Stimulated activated CD4-positive, alpha-beta T cell treated with anti-CD3 and anti-CD28 coated beads, TNF-alpha, amount 100 ng/mL, for 4 hours (primary cell): ENCODE results near the gene NEUROD6.

ENCODE experiments used
- DNase-seq, 3 experiments: peaks; one replicate each; pipeline ENCODE4 v3.0.0-alpha.2; 2020; ENCODE audit warnings: low read depth in 3 of 3

NEUROD6 gene

DNA sequence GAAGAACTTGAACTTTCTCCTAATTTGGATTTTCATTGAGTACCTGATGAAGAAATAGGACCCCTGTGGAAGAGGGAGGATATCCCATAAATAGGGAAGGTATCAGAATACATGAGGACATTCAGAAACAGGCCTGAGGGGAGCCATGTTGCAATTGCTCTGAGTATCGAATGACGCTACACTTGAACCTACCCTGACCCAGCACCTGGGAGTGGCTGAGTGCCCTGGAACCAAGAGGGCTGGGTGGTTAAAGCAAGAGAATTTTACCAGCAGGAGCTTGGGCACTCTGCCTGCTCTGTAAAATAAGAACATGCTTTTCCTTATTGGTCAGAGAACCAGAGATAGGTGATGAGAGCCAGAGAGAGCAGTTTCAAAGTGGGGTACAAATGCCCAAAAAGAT lies 7.2 kb downstream of the NEUROD6 start:
- no peak for DNase-seq

- no peak for DNase-seq
These were observed 13.5 kb downstream of the NEUROD6 start for GRCh38 chr7:31327071-31327470.

DNA sequence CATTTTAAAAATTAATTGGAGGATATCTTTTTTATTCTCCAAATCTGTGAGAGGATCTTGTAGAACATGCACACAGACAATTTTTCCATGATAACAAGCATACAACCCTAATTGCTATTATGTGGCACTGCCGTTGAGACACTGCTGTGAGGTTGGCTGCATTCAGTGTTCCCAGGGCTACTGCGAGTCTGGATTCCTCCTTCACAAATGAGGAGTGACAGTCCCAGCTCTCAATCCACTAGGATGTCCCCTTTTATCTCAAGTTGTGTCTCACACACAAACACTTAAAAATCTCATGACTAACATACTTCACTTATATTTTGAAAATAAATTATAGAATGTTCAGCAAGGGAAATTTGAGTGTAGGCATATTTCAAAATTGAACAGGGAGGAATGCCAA lies 14.1 kb downstream of the NEUROD6 start:
- DNase-seq = no peak

DNA sequence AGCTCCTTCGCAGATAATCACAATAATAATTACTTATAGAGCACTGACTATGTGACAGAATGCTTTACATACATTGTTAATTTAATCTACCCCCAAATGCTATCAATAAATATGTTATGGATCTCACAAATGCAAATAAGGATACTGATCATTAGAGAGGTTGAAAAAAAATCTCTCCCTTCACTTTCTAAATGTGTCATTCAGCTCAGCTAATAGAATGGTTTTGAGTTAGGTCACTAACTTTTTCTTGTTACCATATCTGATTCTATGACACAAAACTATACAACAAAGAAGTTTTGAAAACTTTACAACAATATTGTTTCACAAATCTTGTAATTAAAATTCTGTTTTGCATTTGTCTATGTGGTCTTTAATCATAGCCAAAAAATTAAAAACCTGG lies 17.4 kb downstream of the NEUROD6 start:
- no peak for DNase-seq

- DNase-seq = no peak
These were observed 19.9 kb downstream of the NEUROD6 start for GRCh38 chr7:31320675-31321074.

- no peak for DNase-seq
These were observed 22.2 kb downstream of the NEUROD6 start for GRCh38 chr7:31318313-31318712.

DNA sequence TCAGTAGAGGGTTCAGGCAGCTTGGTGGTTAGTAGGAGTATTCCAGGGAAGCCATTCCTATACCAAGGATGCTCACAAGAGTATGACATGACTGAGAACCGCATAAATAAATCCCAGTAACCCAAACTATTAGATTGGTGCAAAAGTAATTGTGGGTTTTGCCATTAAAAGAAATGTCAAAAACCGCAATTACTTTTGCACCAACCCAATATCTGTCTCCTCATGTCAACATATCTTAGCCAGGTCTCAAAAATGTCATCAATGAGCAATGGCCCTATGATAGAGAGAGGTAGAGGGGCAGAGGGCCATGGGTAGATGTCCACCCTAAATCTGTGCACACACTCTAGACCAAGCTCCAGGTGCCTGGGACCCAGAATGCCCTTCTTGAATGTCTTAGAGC lies 23.6 kb downstream of the NEUROD6 start:
- DNase-seq = no peak

DNA sequence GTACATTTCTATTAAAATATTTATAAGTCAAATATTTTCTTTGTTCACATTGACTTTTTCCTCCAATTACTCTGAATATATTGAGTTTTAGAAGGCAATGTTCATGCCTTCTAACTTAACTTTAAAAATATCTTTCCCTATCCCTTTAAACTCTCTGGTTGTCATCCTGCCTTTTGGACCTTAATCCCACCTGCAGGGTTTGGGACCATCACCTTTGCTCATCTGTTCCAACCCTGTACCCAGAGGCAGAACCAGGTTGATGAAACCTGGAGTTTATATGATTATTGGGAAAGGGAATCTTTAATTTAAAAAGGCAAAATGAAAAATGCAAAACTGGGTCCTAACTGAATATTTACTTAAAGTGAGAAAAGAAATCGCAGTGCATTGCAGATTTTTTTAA lies 24.8 kb downstream of the NEUROD6 start:
- no peak for DNase-seq

GRCh38 chr7:31314781-31315180 lies 25.7 kb downstream of the NEUROD6 start:
- DNase-seq = no peak

DNA sequence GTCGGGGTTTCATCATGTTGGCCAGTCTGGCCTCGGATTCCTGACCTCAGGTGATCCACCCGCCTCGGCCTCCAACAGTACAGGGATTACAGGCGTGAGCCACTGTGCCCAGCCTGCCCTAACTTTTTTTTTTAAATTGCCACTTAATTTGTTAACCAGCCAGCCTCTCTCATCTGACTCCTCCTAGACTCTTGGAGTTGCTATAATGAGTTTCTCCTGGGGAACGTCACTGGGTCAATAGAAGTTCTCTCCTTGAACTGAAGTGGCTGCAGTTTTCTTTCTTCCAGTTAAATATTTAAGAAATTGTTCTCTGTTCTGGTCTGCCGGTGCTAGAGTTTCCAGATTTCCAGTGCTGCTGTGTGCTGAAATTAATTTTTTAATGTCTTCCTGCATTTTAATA lies 27.6 kb downstream of the NEUROD6 start:
- DNase-seq = no peak

GRCh38 chr7:31311552-31311951 lies 29.0 kb downstream of the NEUROD6 start:
- no peak for DNase-seq

DNA sequence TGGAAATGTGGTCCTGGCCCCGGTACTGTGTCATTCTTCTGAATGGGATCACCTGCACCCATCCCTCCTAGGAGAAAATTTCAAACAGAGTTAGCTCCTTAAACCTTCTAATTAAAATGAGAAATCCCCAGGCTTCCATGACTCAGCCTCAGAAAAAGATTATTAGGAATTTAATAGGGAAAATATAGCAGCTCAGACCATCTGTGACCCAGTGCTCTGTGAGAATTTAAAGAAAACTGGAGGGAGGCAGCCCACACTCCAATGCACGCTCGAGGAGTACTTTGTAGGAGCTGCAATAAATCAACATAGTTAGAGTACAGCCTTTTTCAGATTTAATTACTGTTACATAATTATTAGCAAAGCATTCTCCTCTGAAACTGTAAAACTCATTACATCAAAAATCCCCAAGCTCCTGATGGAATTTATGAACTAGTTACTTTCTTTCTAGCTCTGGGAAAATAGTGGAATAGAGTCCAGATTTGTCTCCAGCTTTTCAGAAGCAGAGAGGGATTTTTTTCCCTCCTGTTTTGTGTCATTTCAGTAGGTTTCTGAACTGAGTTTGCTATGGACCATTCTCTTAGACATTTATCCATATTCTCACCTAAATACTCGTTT lies 30.1 kb downstream of the NEUROD6 start:
- DNase-seq = no peak

DNA sequence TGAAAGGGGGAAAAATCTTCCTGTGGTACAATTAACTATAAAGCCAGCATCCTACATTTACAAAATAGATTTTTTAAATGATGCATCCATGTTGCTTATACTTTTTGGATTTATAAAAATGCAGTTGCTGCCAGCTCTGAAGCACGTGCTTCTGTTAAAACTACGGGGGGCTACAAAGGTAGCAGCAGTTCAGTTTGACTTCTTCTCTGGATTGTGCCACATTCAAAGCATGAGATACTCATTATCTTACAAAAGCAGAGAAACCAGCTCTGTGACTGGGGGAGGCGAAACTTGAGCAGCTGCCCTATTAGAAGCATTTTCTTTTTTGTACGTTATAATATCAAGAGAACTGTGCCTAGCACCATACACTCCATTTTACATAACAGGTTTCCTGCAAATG lies 31.1 kb downstream of the NEUROD6 start:
- no peak for DNase-seq

DNA sequence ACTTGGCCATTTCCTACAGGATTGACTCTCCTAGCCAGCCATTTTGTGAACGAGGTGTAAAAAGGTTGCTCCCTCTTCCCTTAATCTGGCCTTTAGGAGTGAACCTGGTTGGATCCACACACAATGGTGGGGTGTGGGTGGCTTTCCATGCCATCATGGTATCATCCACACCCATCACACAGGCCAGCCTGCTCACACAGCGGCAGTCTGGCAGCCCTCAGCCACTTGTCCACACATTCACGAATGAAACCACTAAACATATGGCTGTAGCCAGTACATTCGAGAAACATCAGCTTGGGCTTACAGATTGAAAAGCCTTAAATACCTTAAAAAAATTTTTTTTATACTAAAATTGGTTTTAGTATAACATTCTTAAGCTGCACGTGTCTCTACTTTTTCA lies 31.9 kb downstream of the NEUROD6 start:
- DNase-seq = no peak

GRCh38 chr7:31307972-31308371 lies 32.6 kb downstream of the NEUROD6 start:
- no peak for DNase-seq

DNA sequence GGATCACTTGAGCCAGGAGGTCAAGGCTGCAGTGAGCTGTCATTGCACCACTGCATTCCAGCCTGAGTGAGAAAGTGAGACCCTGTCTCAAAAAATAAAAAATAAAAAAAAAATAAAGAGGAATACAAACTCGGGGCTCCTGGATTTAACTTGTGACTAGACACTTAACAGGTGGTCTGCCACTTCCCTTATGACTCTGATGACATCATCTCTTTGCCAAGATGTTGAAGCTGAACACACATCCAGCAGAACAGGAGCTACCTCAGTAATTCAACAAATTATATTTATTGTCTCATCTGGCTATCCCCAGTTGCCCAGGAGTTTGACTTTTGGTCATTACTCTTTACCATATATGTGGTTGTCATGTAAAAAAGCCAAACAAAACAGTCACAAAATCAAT lies 35.3 kb downstream of the NEUROD6 start:
- DNase-seq = no peak

DNA sequence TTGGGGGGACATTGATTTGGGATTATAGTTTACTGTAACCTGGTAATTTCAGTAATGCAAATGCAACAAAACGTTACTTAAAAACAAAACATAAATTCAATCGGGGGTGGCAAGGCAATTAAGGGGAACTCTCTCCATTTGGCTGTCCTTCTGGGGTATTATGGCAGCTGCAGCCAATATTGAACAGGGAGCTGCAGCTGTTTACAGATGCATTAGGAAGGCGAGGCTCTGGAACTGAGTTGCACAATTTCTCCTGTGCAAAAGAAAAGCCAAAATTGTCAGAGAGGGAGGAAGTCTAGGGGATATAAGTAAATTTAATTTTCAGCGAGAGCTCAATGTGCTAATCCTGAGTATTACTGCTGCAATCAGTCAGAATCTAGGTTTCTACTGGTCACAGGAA lies 36.1 kb downstream of the NEUROD6 start:
- no peak for DNase-seq

DNA sequence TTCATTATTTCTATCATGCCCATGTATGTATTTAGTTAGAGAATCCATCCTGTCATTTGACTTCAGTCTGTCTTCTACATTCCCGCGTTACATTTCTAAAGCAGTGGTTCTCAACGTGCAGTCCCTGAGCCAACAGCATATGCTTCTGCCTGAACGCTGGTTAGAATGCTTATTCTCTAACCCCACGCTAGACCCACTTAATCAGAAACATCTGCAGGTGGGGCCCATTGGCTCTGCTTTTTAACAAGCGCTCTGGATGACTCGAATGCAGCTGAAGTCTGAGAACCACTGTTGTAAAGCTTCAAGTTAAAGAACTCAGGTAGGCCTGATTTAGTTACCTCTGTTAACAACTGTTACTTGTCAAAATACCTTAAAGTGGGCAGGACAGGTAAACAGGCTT lies 38.2 kb downstream of the NEUROD6 start:
- no peak for DNase-seq

GRCh38 chr7:31299336-31299735 lies 41.2 kb downstream of the NEUROD6 start:
- no peak for DNase-seq

GRCh38 chr7:31290601-31291000 lies 49.9 kb downstream of the NEUROD6 start:
- DNase-seq = no peak
